Stomach smooth muscle (tissue), 2 donors: ENCODE results near the gene TSSK2.
A peak's percentile ranks its signal among the peaks of the same experiment; 100 is the strongest.
"Not testable (repeated sequence)": the region's sequence is repeated elsewhere in the genome, so short reads cannot be mapped to it uniquely, and the experiment has no call there.

ENCODE experiments used
- H3K27ac ChIP-seq: one replicate; pipeline ENCODE4 v1.7.0; 2013; ENCODE audit warnings: mild to moderate bottlenecking, low read length, inconsistent platforms
- H3K27me3 ChIP-seq, 2 donors: one replicate each; pipeline ENCODE4 v1.7.0; 2013; ENCODE audit warnings: low read length in 2 of 2; ENCODE audit not compliant: insufficient read depth in 2 of 2, control insufficient read depth in 1 of 2
- H3K36me3 ChIP-seq, 2 donors: one replicate each; pipeline ENCODE4 v1.7.0; 2013; ENCODE audit warnings: low read length in 2 of 2; ENCODE audit not compliant: control insufficient read depth in 2 of 2, insufficient read depth in 2 of 2
- H3K4me1 ChIP-seq: one replicate; pipeline ENCODE4 v1.7.0; 2013; ENCODE audit warnings: low read length; ENCODE audit not compliant: control insufficient read depth, insufficient read depth
- H3K4me3 ChIP-seq, 2 donors: one replicate each; pipeline ENCODE4 v1.7.0; 2013; ENCODE audit warnings: low read length in 2 of 2
- H3K9ac ChIP-seq, 2 donors: one replicate each; pipeline ENCODE4 v1.7.0; 2013; ENCODE audit warnings: low read length in 2 of 2, mild to moderate bottlenecking in 1 of 2
- H3K9me3 ChIP-seq, 2 donors: one replicate each; pipeline ENCODE4 v1.7.0; 2013; ENCODE audit warnings: low read length in 2 of 2; ENCODE audit not compliant: control insufficient read depth in 2 of 2
- donor health status: healthy.
- donor health status: Pancreatic carcinoma.

Gene TSSK2

GRCh38 chr22:19152942-19153883 lies 22.1 kb downstream of the TSSK2 start:
- Histone ChIP-seq H3K4me3 (no peak overlapping the region), H3K9ac (no peak overlapping the region), H3K27me3 (peaks cover 28 to 31% of the 10 kb centered on the region in 2 donors), H3K9me3 (no peaks in the 10 kb centered on the region), H3K4me1 (no peaks in the 10 kb centered on the region), H3K36me3 (no peaks in the 10 kb centered on the region), H3K27ac (no peak overlapping the region)

- not testable (repeated sequence) for H3K9me3 ChIP-seq, H3K9ac ChIP-seq, H3K36me3 ChIP-seq, H3K4me1 ChIP-seq, H3K27ac ChIP-seq, H3K4me3 ChIP-seq
- H3K27me3 ChIP-seq: peaks cover 10 to 18% of the 10 kb centered on the region in 2 donors
These were observed 25.0 kb downstream of the TSSK2 start for GRCh38 chr22:19156109-19156508.

- not testable (repeated sequence) for H3K9ac ChIP-seq, H3K27ac ChIP-seq, H3K4me3 ChIP-seq, H3K36me3 ChIP-seq, H3K27me3 ChIP-seq, H3K4me1 ChIP-seq, H3K9me3 ChIP-seq
These were observed 27.5 kb downstream of the TSSK2 start for GRCh38 chr22:19158649-19159048.

- H3K27me3 ChIP-seq: peaks cover 25 to 28% of the 10 kb centered on the region in 2 donors
These were observed 33.3 kb downstream of the TSSK2 start for GRCh38 chr22:19164425-19164824.

GRCh38 chr22:19166421-19166820 lies 35.3 kb downstream of the TSSK2 start:
- H3K9ac ChIP-seq: no peak overlapping the region
- H3K9me3 ChIP-seq: no peaks in the 10 kb centered on the region
- no peaks in the 10 kb centered on the region for H3K36me3 ChIP-seq
- H3K4me1 ChIP-seq: peaks cover 24% of the 10 kb centered on the region
- no peak overlapping the region for H3K4me3 ChIP-seq
- H3K27me3 ChIP-seq: peaks cover 25 to 28% of the 10 kb centered on the region in 2 donors
- no peak overlapping the region for H3K27ac ChIP-seq

More at GRCh38 chr22:19164425-19164824, 33.3 kb downstream of the TSSK2 start:
- no peak overlapping the region for H3K27ac ChIP-seq
- no peak overlapping the region for H3K9ac ChIP-seq
- peaks cover 7% of the 10 kb centered on the region for H3K4me1 ChIP-seq
- no peaks in the 10 kb centered on the region for H3K9me3 ChIP-seq
- H3K4me3 ChIP-seq: no peak overlapping the region
- no peaks in the 10 kb centered on the region for H3K36me3 ChIP-seq

GRCh38 chr22:19167106-19167869 lies 36.2 kb downstream of the TSSK2 start:
- Histone ChIP-seq H3K27me3 (peaks cover 25 to 28% of the 10 kb centered on the region in 2 donors), H3K4me3 (no peak overlapping the region), H3K9me3 (no peaks in the 10 kb centered on the region), H3K27ac (no peak overlapping the region), H3K4me1 (peaks cover 29% of the 10 kb centered on the region), H3K36me3 (no peaks in the 10 kb centered on the region), H3K9ac (no peak overlapping the region)

GRCh38 chr22:19168088-19168890 lies 37.2 kb downstream of the TSSK2 start:
- H3K36me3 ChIP-seq: no peaks in the 10 kb centered on the region
- H3K9me3 ChIP-seq: no peaks in the 10 kb centered on the region
- no peak overlapping the region for H3K27ac ChIP-seq
- no peak overlapping the region for H3K9ac ChIP-seq
- H3K4me3 ChIP-seq: no peak overlapping the region
- H3K4me1 ChIP-seq: peaks cover 39% of the 10 kb centered on the region
- H3K27me3 ChIP-seq: peaks cover 25 to 28% of the 10 kb centered on the region in 2 donors

DNA sequence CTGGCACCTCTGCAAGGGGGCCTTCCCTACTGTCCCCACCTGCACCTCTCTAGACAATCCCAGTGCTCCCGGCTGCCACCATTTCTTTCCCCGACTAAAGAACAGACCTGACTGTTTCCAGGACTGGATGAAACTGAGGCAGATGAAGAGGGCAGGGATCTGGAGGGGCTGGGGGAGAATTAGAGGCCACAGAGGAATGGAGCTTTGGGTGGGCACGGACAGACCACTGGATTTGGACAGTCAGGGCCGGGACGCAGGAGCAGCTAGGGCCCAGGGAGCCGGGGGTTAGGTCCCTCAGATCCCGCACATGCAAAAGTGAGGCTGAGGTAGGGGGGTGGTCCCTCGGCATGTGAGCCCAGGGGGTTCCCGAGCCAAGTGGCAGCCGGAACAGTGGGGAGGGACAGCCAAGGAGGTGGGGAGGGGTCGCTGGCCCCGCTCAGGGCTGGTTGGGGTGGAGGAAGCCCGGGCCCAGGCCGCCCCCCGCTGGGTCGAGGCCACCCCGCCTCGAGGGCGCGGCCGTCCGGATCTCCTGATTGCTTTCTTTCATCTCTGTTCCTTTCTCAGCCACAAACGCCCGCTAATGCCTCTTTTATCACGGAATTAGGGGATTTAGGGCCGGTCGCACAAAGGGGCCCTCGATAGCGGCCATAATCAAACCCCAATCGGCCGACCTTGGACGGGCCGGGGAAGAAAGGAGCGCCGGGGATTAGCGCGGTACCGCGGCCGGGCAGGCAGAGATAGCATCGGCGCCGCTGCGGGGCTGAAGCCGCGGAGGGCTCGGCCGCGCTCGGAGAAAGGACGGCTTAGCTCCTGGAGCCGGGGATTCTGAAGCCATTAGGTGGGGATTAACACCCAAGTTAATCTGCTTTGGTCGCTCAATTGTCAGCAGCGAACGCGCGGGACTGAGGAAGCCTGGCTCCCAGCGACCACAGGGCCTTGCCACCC lies 38.2 kb downstream of the TSSK2 start:
- peaks cover 46% of the 10 kb centered on the region for H3K4me1 ChIP-seq
- H3K4me3 ChIP-seq: peak overlapping the region; percentile 28 to 62
- no peak overlapping the region for H3K27ac ChIP-seq
- peak overlapping the region; percentile 36 to 49 for H3K9ac ChIP-seq
- H3K9me3 ChIP-seq: no peaks in the 10 kb centered on the region
- H3K36me3 ChIP-seq: no peaks in the 10 kb centered on the region
- peaks cover 23 to 28% of the 10 kb centered on the region in 2 donors for H3K27me3 ChIP-seq

GRCh38 chr22:19169947-19170318 lies 38.8 kb downstream of the TSSK2 start:
- Histone ChIP-seq H3K4me1 (peaks cover 51% of the 10 kb centered on the region), H3K36me3 (no peaks in the 10 kb centered on the region), H3K4me3 (peak overlapping the region; percentile 28 to 62), H3K27me3 (peaks cover 23 to 25% of the 10 kb centered on the region in 2 donors), H3K9me3 (no peaks in the 10 kb centered on the region), H3K9ac (peak overlapping the region; percentile 36 to 49), H3K27ac (no peak overlapping the region)
